IPS-18c (cell line): ENCODE results near the gene TNFSF4.
"Not testable (repeated sequence)": the region's sequence is repeated elsewhere in the genome, so short reads cannot be mapped to it uniquely, and the experiment has no call there.

ENCODE experiments used
- H3K4me3 ChIP-seq: 2 replicates; pipeline ENCODE4 v1.7.0; 2013; ENCODE audit warnings: low read depth, mild to moderate bottlenecking, low read length, moderate library complexity; ENCODE audit not compliant: insufficient read depth
- H3K9me3 ChIP-seq: one replicate; pipeline ENCODE4 v1.6.1; 2013; ENCODE audit warnings: mild to moderate bottlenecking, low read length, moderate library complexity; ENCODE audit not compliant: control insufficient read depth, insufficient read depth

The TNFSF4 gene

DNA sequence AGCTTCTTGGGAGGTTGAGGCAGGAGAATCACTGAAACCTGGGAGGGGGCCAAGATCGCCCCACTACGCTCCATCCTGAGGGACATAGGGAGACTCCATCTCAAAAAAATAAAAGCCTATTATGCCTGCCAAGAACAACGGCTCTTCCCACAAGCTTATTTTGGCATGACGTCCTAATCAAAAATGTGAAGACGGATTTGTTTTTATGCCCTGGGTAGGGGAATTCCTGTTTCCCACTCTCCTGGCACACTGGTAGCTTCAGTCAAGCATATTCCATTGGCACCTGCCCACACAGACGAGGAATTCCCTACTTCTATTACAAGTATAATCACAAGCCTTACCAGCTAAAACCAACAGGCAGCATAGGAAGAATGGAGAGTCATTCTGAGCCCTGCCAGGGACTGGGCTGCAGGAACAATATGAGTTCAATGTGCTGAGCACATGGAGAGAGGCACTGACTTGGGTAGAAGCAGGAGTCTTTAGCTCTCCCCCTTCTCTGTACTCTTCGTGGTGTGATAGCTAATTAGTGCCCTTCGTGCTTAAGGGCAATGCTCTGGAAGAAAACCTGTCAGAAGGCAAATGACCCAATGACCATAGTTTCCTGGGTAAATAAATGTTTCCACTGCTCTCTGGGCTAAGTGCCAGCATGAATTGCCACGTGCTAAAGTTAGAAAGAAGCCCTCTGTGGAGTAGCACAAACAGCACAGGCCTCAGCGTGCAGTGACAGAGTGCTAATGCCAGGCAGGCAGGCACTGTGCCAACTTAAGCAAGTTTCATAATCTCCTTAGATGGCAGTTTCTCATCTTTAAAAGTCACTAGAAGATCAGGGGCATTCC, 16.8 kb downstream of the TNFSF4 start:
- Histone ChIP-seq H3K9me3 (no peaks in the 10 kb centered on the region), H3K4me3 (no peak overlapping the region)

DNA sequence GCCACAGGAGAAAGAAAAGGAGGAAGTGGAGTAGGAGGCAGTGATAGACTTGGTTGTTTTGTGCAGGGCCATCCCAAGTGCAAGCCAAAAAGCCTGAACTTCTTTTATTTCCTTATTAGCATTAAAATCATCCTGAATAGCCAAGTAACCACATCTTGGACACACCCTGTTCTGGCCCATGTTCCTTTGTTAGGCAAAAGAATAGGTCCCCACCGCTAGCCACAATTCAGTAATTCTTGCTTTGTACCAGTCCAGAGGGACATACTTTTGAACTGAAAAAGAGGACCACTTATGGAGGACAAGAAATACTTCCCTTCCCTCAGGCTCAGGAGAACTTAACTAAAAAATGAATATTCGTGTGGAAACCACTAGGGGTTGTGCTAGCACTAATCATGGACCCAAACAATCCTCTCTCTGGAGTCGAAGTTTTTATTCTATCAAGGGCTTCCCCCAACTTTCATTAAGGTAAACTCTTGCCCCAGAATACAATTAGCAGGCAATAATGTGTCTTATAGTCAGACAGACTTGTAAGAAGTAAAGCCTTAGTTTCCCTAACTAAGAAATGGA, 19.4 kb downstream of the TNFSF4 start:
- Histone ChIP-seq H3K9me3 (no peaks in the 10 kb centered on the region), H3K4me3 (no peak overlapping the region)

DNA sequence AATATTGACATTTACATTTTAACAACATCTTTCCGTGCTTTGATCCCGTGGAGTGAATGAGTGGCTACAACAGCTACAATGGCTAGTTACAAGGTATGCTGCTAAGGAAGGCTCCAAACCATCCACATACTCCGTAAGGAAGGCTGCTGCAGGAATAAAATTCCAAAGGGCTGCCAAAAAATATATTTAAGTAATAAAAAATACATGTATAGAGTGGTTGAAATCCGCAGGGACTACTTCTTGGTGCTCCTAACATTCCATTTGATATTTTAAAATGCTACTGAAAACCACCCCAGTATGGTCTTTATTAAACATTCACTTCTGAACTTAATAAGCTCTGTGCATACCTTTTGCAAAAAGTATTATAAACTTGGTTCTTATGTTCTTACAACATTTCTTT, 25.3 kb downstream of the TNFSF4 start:
- H3K9me3 ChIP-seq: no peaks in the 10 kb centered on the region
- H3K4me3 ChIP-seq: no peak overlapping the region

DNA sequence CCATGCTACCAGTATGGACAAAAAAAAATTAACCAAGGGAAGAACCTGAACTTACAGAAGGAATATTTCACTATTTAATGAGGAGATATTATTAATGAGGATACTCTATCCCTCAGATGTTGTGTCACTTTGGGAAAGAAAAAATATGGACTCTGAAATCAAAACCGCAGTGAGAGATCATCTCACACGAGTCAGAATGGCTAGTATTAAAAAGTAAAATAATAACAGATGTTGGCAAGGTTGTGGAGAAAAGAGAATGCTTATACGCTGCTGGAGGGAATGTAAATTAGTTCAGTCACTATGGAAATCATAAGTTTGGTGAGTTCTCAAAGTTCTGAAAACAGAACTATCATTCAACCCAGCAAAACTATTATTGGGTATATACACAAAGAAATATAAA, 30.9 kb downstream of the TNFSF4 start:
- Histone ChIP-seq H3K9me3 (peaks cover 13% of the 10 kb centered on the region), H3K4me3 (no peak overlapping the region)

DNA sequence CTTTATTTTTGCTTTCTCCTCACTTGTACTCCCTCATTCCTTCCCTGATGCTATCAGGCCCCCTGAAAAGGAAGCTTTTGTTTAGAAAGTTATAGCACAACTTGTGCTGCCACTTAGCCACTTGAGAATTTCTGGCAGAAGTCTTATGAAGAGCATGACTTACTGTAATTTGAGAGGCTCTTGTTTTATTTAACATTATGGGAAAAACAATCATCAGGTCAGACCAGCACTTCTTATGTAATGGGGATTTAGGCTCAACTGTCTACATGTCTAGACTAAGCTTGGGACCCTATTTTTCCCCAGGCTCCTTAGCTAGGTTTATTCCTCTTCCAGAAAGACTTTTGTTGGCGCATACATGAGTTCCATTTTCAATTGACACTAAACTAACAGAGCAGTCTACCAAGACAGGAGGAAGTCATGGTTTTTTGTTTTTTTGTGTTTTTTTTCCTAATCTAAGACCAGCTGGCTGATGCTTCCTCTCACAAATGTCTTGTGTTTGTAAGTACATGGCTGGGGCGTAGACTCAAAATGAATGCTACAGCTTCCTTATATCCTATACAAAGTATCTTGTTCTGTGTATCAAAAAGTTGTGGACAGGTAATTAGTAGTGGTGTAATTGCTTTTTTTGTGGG, 31.5 kb downstream of the TNFSF4 start:
- no peak overlapping the region for H3K4me3 ChIP-seq
- peaks cover 13% of the 10 kb centered on the region for H3K9me3 ChIP-seq

DNA sequence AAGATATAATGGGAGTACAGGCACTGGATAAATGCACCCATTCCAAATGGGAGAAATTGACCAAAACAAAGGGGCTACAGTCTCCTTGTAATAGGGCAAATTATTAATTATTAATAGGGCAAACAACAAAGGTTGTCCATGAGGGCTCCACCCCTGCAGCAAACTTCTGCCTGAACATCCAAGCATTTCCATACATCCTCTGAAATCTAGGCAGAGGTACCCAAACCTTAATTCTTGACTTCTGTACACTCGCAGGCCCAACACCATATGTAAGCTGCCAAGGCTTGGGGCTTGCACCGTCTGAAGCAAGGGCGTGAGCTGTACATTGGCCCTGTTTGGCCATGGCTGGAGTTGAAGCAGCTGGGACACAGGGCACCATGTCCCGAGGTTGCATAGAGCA, 33.7 kb downstream of the TNFSF4 start:
- Histone ChIP-seq H3K4me3 (no peak overlapping the region), H3K9me3 (peaks cover 13% of the 10 kb centered on the region)

DNA sequence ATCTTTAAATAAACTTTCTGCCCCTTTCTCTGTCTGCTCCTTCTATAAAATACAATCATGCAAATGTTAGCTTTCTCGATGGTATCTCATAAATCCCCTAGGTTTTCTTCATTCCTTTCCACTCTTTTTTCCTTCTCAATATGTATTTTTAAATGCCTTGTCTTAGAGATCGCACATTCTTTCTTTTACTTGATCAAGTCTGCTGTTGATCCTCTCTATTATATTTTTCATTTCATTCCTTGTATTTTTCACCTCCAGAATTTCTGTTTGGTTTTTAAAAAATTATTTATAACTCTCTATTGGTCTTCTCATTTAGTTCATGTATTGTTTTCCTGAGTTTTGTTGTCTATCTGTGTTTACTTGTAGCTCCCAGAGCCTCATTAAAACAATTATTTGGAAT, 36.0 kb downstream of the TNFSF4 start:
- Histone ChIP-seq H3K9me3 (peaks cover 13% of the 10 kb centered on the region), H3K4me3 (no peak overlapping the region)

DNA sequence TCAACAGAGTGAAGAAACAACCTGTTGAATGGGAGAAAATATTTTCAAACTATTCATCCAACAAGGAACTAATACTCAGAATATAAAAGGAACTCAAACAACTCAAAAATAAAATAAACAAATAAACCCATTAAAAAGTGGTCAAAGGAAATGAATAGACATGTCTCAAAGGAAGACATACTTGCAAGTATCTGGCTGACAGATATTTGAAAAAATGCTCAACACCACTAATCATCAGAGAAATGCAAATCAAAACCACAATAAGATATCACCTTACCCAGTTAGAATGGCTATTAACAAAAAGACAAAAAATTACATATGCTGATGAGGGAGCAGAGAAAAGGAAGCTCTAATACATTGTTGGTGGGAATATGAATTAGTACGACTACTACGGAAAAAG, 38.2 kb downstream of the TNFSF4 start:
- H3K9me3 ChIP-seq: peaks cover 13% of the 10 kb centered on the region
- no peak overlapping the region for H3K4me3 ChIP-seq

DNA sequence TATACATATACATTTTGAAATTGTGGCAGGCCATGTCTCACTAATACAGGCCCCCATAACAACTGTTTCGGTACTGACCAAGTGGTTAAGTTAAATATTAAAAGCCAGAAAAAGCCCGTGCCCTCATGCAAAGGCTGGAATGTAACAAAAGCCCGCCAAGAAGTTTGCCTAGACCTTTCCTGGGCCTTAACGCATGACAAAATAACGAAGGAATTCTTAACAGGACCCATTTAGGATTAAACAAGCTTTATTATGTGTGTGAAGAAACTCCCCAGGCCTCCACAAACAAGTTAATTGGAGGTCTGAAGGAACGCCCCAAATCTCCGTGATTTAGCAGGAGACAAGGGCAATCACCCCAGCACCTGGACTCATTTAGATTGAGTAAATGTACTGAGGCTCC, 42.4 kb downstream of the TNFSF4 start:
- H3K9me3 ChIP-seq: no peaks in the 10 kb centered on the region

DNA sequence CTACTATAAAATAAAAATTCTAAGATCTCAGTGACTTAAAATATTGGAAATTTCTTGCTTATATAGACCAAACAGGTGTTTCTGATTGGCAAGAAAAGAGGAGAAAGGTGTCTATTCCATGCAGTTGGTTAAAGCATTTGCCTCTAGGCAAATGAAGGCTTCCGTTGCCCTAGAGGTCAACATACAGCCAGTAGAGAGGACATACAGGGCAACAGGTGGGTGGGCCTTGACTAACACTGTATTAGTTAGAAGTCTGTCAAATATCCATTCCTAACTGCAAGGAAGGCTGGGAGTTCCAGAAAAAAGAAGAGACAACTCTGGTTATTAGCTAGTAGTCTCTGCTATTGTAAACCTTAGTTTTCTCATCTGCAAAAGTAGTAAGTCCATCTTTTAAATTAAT, 43.0 kb downstream of the TNFSF4 start:
- H3K9me3 ChIP-seq: no peaks in the 10 kb centered on the region
- H3K4me3 ChIP-seq: no peak overlapping the region

More for the DNA sequence above, 42.4 kb downstream of the TNFSF4 start:
- H3K4me3 ChIP-seq: no peak overlapping the region

DNA sequence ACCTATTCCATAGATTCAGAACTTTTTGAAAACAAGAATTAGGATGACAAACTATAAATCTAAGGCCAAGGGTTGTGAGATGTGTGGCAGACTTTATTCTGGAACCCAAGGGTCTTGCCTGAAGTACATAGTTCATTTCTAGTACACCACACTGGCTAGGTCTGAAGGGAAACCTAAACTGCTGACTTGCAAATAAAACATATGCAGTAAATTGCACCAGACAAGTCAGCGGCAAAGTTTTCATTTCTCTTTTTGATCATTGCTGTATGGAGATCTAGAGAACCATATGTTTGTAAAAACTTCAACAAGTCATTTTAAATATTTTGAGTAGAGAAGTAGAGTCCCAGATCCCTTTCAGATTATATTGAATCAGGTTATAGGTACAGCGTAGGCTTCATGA, 43.9 kb downstream of the TNFSF4 start:
- Histone ChIP-seq H3K4me3 (no peak overlapping the region), H3K9me3 (no peaks in the 10 kb centered on the region)

DNA sequence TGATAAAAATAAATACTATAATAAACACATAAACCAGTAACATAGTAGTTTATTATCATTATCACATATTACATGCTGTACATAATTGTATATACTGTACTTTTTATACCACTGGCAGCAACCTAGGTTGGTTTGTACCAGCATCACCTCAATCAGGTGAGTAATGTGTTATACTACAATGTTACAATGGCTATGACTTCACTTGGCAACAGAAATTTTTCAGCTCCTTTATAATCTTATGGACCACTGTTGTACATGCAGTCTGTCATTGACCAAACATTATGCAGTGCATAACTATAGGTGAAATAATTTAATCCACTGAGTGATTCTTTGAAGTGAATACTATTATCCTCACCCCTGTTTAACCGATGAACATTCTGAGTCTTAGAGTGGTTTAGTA, 44.5 kb downstream of the TNFSF4 start:
- Histone ChIP-seq H3K9me3 (no peaks in the 10 kb centered on the region), H3K4me3 (no peak overlapping the region)

DNA sequence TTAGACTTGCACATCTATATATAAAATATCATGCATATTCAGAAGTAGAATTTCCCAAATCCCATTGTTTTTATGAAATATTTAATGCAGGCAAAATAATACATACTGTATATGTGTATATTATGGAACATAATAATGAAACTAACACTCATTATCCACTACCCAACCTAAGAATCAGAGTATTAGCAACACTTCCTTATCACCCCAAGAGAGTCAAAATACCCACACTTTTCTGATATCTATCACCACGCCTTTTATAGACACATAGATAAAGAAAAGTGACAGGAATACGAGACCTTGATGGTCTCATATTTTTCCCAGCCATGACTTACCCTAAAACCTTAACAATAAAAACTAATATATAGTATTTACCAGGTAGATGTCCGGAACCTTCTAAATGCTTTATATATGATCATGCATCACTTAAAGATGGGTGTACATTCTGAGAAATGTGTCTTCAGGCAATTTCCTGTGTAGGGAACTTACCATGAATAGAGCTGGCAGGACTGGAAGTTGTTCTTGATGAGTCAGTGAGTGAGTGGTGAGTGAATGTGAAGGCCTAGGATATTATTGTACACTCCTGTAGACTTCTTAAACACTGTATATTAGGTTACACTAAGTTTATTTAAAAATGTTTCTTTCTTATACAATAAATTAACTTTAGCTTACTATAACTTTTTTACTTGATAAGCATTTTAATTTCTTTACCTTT, 45.5 kb downstream of the TNFSF4 start:
- H3K9me3 ChIP-seq: no peaks in the 10 kb centered on the region
- H3K4me3 ChIP-seq: no peak overlapping the region

DNA sequence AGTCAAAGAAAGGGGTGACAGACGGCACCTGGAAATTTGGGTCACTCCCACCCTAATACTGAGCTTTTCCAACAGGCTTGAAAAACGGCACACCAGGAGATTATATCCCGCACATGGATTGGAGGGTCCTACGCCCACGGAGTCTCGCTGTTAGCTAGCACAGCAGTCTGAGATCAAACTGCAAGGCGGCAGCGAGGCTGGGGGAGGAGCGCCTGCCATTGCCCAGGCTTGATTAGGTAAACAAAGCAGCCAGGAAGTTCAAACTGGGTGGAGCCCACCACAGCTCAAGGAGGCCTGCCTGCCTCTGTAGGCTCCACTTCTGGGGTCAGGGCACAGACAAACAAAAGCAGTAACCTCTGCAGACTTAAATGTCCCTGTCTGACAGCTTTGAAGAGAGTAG, 53.2 kb downstream of the TNFSF4 start:
- H3K4me3 ChIP-seq, H3K9me3 ChIP-seq: not testable (repeated sequence)

DNA sequence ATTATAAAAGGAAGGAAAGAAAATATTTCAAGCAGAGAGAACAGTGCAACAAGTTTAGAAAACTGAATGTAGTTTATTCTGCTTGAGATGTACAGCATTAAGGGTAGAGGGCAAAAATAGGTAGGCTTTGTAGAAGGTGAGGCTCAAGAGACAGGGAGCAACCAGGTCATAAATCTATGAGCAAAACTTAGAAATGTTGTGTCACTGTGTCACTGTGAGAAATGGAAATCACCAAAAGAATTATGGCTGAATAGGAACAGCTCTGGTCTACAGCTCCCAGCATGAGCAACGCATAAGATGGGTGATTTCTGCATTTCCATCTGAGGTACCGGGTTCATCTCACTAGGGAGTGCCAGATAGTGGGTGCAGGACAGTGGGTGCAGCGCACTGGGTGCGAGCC, 53.6 kb downstream of the TNFSF4 start:
- H3K4me3 ChIP-seq: no peak overlapping the region
- peaks cover 6% of the 10 kb centered on the region for H3K9me3 ChIP-seq

DNA sequence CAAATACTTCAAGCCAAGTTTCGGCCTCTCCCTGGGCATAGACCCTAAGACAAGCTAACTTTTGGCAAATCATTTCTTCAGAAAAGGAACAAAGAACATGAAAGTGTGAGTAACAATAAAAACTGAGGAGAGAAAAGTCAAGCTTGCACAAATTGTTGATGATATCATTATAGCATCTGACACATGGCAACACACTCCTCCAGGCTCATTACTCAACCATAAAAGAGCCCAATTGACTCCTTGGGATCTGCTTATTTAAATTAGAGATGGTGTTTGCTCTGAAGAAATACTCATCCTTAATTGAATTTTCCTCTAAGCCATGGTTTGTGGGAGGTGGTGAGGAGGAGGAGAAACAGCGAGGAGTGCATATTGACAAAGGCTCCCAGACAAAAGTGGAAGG, 54.5 kb downstream of the TNFSF4 start:
- peaks cover 6% of the 10 kb centered on the region for H3K9me3 ChIP-seq
- H3K4me3 ChIP-seq: no peak overlapping the region

DNA sequence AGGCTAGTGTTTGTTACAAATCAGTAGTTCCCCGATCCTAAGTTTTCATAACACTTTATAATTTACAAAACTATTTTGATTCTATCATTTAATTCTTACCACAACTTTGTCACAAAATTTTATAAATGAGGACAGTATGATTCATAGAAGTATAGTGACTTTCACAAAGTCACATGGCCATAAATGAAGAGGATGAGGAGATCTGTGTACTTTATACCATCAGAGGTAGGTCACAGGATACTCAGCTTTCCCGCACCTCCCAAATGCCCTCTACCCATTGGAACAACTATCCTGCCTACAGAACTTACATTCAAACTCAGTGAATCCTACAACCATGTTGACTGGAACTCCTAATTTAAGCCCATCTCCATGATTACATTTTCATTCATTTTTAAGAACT, 56.3 kb downstream of the TNFSF4 start:
- Histone ChIP-seq H3K4me3 (no peak overlapping the region), H3K9me3 (peaks cover 9% of the 10 kb centered on the region)

DNA sequence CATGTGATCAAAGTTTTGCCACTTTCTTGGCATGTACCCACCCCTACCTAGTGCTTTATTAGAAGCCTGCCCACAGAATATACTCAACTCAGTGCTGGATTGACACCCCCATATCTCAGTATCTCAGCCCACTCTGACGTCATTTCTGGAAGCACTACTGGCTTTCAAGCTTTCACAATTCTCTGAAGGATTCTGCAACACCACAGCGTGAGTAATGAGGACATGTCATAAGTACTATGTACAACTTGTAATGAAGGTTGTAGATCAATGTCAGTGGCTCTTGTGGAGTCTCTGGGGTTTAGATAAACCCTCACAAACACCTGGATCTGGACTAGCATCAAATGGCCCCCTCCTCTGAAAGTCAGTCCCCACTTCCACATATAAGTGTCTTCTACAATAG, 57.2 kb downstream of the TNFSF4 start:
- no peak overlapping the region for H3K4me3 ChIP-seq
- H3K9me3 ChIP-seq: peaks cover 9% of the 10 kb centered on the region
